HG02938 (cell line): Measurements from ENCODE around the gene OTOR.

ENCODE experiments used
- ATAC-seq: cut with Tn5 transposase; IDR thresholded peaks from one replicate; pipeline ENCODE4 v1.9.1; 2021; ENCODE audit warnings: mild to moderate bottlenecking, moderate library complexity; ENCODE audit not compliant: unreplicated experiment

OTOR gene

GRCh38 chr20:16748308-16748900, at the start of gene OTOR:
OTOR (plus strand) TSS chr20:16748358; CDS start chr20:16748402, 44 bp downstream.
- no peak for ATAC-seq

GRCh38 chr20:16699293-16699692, 48.9 kb upstream of the OTOR start:
- no peak for ATAC-seq

- peak; percentile 51 for ATAC-seq
Measured at GRCh38 chr20:16701296-16701695, 46.9 kb upstream of the OTOR start.

- ATAC-seq: no peak
Measured at GRCh38 chr20:16703570-16703969, 44.6 kb upstream of the OTOR start.

- ATAC-seq: peak; percentile 43
Measured at GRCh38 chr20:16707674-16708073, 40.5 kb upstream of the OTOR start.

GRCh38 chr20:16708602-16709001, 39.6 kb upstream of the OTOR start:
- no peak for ATAC-seq

- peak; percentile 82 for ATAC-seq
Measured at GRCh38 chr20:16709017-16709416, 39.1 kb upstream of the OTOR start.

GRCh38 chr20:16710781-16711180, 37.4 kb upstream of the OTOR start:
- peak; percentile 47 for ATAC-seq

GRCh38 chr20:16711661-16712258, 36.4 kb upstream of the OTOR start:
- no peak for ATAC-seq

GRCh38 chr20:16712511-16712947, 35.6 kb upstream of the OTOR start:
- no peak for ATAC-seq

- no peak for ATAC-seq
Measured at GRCh38 chr20:16713066-16713465, 35.1 kb upstream of the OTOR start.

- ATAC-seq: no peak
Measured at GRCh38 chr20:16714242-16714641, 33.9 kb upstream of the OTOR start.

GRCh38 chr20:16714751-16715150, 33.4 kb upstream of the OTOR start:
- no peak for ATAC-seq

- no peak for ATAC-seq
Measured at GRCh38 chr20:16719421-16719820, 28.7 kb upstream of the OTOR start.

GRCh38 chr20:16729080-16729479, 19.1 kb upstream of the OTOR start:
- ATAC-seq: no peak

- peak; percentile 99 for ATAC-seq
Measured at GRCh38 chr20:16729565-16730460, 18.3 kb upstream of the OTOR start, which contains the start of gene SNRPB2. SNRPB2 (plus strand) TSS chr20:16730026; CDS start chr20:16731703, 1,677 bp downstream.

- no peak for ATAC-seq
Measured at GRCh38 chr20:16732506-16733152, 15.5 kb upstream of the OTOR start.

- ATAC-seq: no peak
Measured at GRCh38 chr20:16740365-16741072, 7.6 kb upstream of the OTOR start.

GRCh38 chr20:16744178-16744807, 3.9 kb upstream of the OTOR start:
- no peak for ATAC-seq

GRCh38 chr20:16745204-16745603, 3.0 kb upstream of the OTOR start:
- ATAC-seq: no peak
